COR-L47 (cell line): ENCODE results near the gene EDC4.

Experiments
- DNase-seq: peaks from one replicate; lab custom pipeline; 2025; lab: John Stamatoyannopoulos, UW

The EDC4 gene

GRCh38 chr16:67879936-67880335 is 7.1 kb downstream of the EDC4 start:
- no peak for DNase-seq

GRCh38 chr16:67880584-67880983 is 7.7 kb downstream of the EDC4 start:
- DNase-seq: no peak

- no peak for DNase-seq
Observed at GRCh38 chr16:67881621-67882161, 8.8 kb downstream of the EDC4 start.

GRCh38 chr16:67882374-67883145 is 9.7 kb downstream of the EDC4 start:
- no peak for DNase-seq

- no peak for DNase-seq
Observed at GRCh38 chr16:67883146-67883871, 10.5 kb downstream of the EDC4 start.

- peak; percentile 57 for DNase-seq
Observed at GRCh38 chr16:67883872-67884261, 11.0 kb downstream of the EDC4 start.

- DNase-seq: no peak
Observed at GRCh38 chr16:67884684-67885083, 11.8 kb downstream of the EDC4 start, which contains the start of gene NRN1L. Gene NRN1L (plus strand): TSS chr16:67884885. CDS start chr16:67884904, 19 bp downstream.

GRCh38 chr16:67885545-67885944 is 12.7 kb downstream of the EDC4 start:
- DNase-seq: no peak

GRCh38 chr16:67885976-67886375 is 13.1 kb downstream of the EDC4 start:
- DNase-seq: no peak

GRCh38 chr16:67886387-67886786 is 13.5 kb downstream of the EDC4 start:
- no peak for DNase-seq

GRCh38 chr16:67888331-67888730 is 15.5 kb downstream of the EDC4 start:
- DNase-seq: no peak

- no peak for DNase-seq
Observed at GRCh38 chr16:67892375-67892774, 19.5 kb downstream of the EDC4 start.

GRCh38 chr16:67892899-67893742 is 20.3 kb downstream of the EDC4 start, which contains the start of gene PSKH1:
Gene PSKH1 (plus strand): TSS chr16:67893254. CDS start chr16:67908750, 15,496 bp downstream.
- peak; percentile 96 for DNase-seq

GRCh38 chr16:67893743-67894399 is 21.0 kb downstream of the EDC4 start:
- no peak for DNase-seq

- no peak for DNase-seq
Observed at GRCh38 chr16:67897231-67897630, 24.4 kb downstream of the EDC4 start.

- DNase-seq: no peak
Observed at GRCh38 chr16:67901734-67902133, 28.9 kb downstream of the EDC4 start.

- DNase-seq: no peak
Observed at GRCh38 chr16:67902831-67903230, 30.0 kb downstream of the EDC4 start.

GRCh38 chr16:67907397-67908180 is 34.7 kb downstream of the EDC4 start:
- no peak for DNase-seq

GRCh38 chr16:67909056-67909742 is 36.3 kb downstream of the EDC4 start:
- no peak for DNase-seq

- peak; percentile 77 for DNase-seq
Observed at GRCh38 chr16:67910158-67910557, 37.3 kb downstream of the EDC4 start.
